ENCODE data around the gene AGPAT2. TPM values are rescaled to one million over a fixed set of nuclear protein-coding genes. Genes with fewer than 3 reads are reported as not detected.

The AGPAT2 gene
- total and polyA plus RNA-seq, 2 donors (not counting 1 experiment from before 2014, with no cell fraction given): 25.1 to 43.3 TPM

GRCh38 chr9:136671254-136671614 is 16.0 kb downstream of the AGPAT2 start:
- no peak for TF ChIP-seq EZH2 (IDR thresholded peaks at IDR 0.05; ENCODE audit: low read length, missing control alignments)
- TF ChIP-seq, protein P1, sequence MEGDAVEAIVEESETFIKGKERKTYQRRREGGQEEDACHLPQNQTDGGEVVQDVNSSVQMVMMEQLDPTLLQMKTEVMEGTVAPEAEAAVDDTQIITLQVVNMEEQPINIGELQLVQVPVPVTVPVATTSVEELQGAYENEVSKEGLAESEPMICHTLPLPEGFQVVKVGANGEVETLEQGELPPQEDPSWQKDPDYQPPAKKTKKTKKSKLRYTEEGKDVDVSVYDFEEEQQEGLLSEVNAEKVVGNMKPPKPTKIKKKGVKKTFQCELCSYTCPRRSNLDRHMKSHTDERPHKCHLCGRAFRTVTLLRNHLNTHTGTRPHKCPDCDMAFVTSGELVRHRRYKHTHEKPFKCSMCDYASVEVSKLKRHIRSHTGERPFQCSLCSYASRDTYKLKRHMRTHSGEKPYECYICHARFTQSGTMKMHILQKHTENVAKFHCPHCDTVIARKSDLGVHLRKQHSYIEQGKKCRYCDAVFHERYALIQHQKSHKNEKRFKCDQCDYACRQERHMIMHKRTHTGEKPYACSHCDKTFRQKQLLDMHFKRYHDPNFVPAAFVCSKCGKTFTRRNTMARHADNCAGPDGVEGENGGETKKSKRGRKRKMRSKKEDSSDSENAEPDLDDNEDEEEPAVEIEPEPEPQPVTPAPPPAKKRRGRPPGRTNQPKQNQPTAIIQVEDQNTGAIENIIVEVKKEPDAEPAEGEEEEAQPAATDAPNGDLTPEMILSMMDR (conservative IDR thresholded peaks at IDR 0.05 in 1 of 2, IDR thresholded peaks at IDR 0.05 in 1 of 2; ENCODE audit: low read depth in 1 of 2, low read length in 2 of 2): no peak
- Histone ChIP-seq H3K36me3 (ENCODE audit: control insufficient read depth, insufficient read depth, low read length) (peaks cover 5% of the 10 kb centered on the region), H3K79me2 (ENCODE audit: control insufficient read depth, insufficient read depth, low read length) (no peaks in the 10 kb centered on the region)

GRCh38 chr9:136670576-136671253 is 16.5 kb downstream of the AGPAT2 start:
- Histone ChIP-seq H3K9ac (ENCODE audit: insufficient read depth, low read length) (no peak overlapping the region), H3K9me3 (ENCODE audit: control insufficient read depth, insufficient read depth, low read depth, low read length) (no peaks in the 10 kb centered on the region), H3K4me2 (ENCODE audit: extremely low read depth, insufficient read depth, low read length) (no peak overlapping the region), H3K4me1 (ENCODE audit: control insufficient read depth, extremely low read depth, insufficient read depth, low read length) (no peaks in the 10 kb centered on the region), H3K27me3 (ENCODE audit: control insufficient read depth, insufficient read depth, low read length) (no peaks in the 10 kb centered on the region), H2AFZ (ENCODE audit: low read length) (no peak overlapping the region), H3K4me3 (replicated peaks in 1 of 4; ENCODE audit: control extremely low read depth in 1 of 4, insufficient read depth in 1 of 4, low read depth in 3 of 4, low read length in 4 of 4) (no peak overlapping the region), H3K79me2 (ENCODE audit: control insufficient read depth, insufficient read depth, low read length) (no peaks in the 10 kb centered on the region), H3K36me3 (ENCODE audit: control insufficient read depth, insufficient read depth, low read length) (peaks cover 5% of the 10 kb centered on the region), H3K27ac (ENCODE audit: insufficient read depth, low read length) (no peak overlapping the region), H4K20me1 (ENCODE audit: control insufficient read depth, extremely low read depth, insufficient read depth, low read length) (no peaks in the 10 kb centered on the region)
- no peak for DNase-seq (ENCODE audit: low read depth in 2 of 2)
- no peak for TF ChIP-seq EZH2 (IDR thresholded peaks at IDR 0.05; ENCODE audit: low read length, missing control alignments)
- TF ChIP-seq, protein P1 (conservative IDR thresholded peaks at IDR 0.05 in 1 of 2, IDR thresholded peaks at IDR 0.05 in 1 of 2; ENCODE audit: low read depth in 1 of 2, low read length in 2 of 2): no peak

More at GRCh38 chr9:136671254-136671614, 16.0 kb downstream of the AGPAT2 start:
- Histone ChIP-seq H3K4me3 (replicated peaks in 1 of 4; ENCODE audit: control extremely low read depth in 1 of 4, insufficient read depth in 1 of 4, low read depth in 3 of 4, low read length in 4 of 4) (no peak overlapping the region), H3K4me1 (ENCODE audit: control insufficient read depth, extremely low read depth, insufficient read depth, low read length) (no peaks in the 10 kb centered on the region), H3K9ac (ENCODE audit: insufficient read depth, low read length) (no peak overlapping the region), H3K27me3 (ENCODE audit: control insufficient read depth, insufficient read depth, low read length) (no peaks in the 10 kb centered on the region), H3K27ac (ENCODE audit: insufficient read depth, low read length) (no peak overlapping the region), H3K4me2 (ENCODE audit: extremely low read depth, insufficient read depth, low read length) (no peak overlapping the region), H2AFZ (ENCODE audit: low read length) (no peak overlapping the region), H3K9me3 (ENCODE audit: control insufficient read depth, insufficient read depth, low read depth, low read length) (no peaks in the 10 kb centered on the region), H4K20me1 (ENCODE audit: control insufficient read depth, extremely low read depth, insufficient read depth, low read length) (no peaks in the 10 kb centered on the region)
- DNase-seq (ENCODE audit: low read depth in 2 of 2): no peak

DNA sequence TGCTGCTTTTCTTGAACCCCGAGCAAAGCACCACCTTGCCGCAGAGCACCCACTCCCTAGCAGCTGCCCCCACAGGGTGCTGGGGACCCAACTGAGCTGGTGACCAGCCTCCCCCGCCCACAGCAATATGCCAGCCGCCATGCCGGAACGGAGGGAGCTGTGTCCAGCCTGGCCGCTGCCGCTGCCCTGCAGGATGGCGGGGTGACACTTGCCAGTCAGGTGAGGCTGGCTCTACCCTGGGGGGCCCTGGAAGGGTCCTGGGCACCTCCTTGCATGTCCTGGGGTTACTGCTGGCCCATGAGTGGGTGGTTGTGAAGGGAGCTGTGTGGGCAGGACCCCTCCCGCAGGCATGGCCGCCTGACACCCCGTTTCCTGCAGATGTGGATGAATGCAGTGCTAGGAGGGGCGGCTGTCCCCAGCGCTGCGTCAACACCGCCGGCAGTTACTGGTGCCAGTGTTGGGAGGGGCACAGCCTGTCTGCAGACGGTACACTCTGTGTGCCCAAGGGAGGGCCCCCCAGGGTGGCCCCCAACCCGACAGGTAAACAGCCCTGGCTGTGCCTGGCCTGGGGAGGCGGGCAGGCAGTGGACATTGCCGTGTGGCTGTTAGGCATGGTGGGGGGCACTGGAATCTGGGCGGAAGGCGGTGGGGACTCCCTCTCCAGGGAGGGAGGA is 17.3 kb downstream of the AGPAT2 start:
- Histone ChIP-seq H3K4me1 (ENCODE audit: control insufficient read depth, extremely low read depth, insufficient read depth, low read length) (no peaks in the 10 kb centered on the region), H2AFZ (ENCODE audit: low read length) (no peak overlapping the region), H3K4me2 (ENCODE audit: extremely low read depth, insufficient read depth, low read length) (no peak overlapping the region), H3K27me3 (ENCODE audit: control insufficient read depth, insufficient read depth, low read length) (no peaks in the 10 kb centered on the region), H3K4me3 (replicated peaks in 1 of 4; ENCODE audit: control extremely low read depth in 1 of 4, insufficient read depth in 1 of 4, low read depth in 3 of 4, low read length in 4 of 4) (no peak overlapping the region), H4K20me1 (ENCODE audit: control insufficient read depth, extremely low read depth, insufficient read depth, low read length) (no peaks in the 10 kb centered on the region), H3K36me3 (ENCODE audit: control insufficient read depth, insufficient read depth, low read length) (peaks cover 5% of the 10 kb centered on the region), H3K27ac (ENCODE audit: insufficient read depth, low read length) (no peak overlapping the region), H3K9me3 (ENCODE audit: control insufficient read depth, insufficient read depth, low read depth, low read length) (no peaks in the 10 kb centered on the region), H3K9ac (ENCODE audit: insufficient read depth, low read length) (no peak overlapping the region), H3K79me2 (ENCODE audit: control insufficient read depth, insufficient read depth, low read length) (no peaks in the 10 kb centered on the region)
- TF ChIP-seq EZH2 (IDR thresholded peaks at IDR 0.05; ENCODE audit: low read length, missing control alignments): no peak
- no peak for DNase-seq (ENCODE audit: low read depth in 2 of 2)

Measured in fibroblast of lung (primary cell).